HCT116 (cell line): ENCODE measurements around the gene PRLR. TPM values are rescaled to one million over a fixed set of nuclear protein-coding genes. Genes with fewer than 3 reads are reported as not detected.

Source experiments
- ATAC-seq: fragments of 200-7000 bp; cut with Tn5 transposase; 2 replicates; pipeline ENCODE4 v1.9.1; 2020; ENCODE audit warnings: mild to moderate bottlenecking, moderate library complexity
- BruUV-seq: library from RNA; stranded (reverse); fragments of 400-500 nt; replicated peaks from 2 replicates; lab custom pipeline; 2021; lab: Mats Ljungman, UMichigan
- CTCF ChIA-PET: fragments of 300-600 bp; sonication (Branson Sonifier 250); formaldehyde crosslinking; loops from one replicate; lab custom pipeline; 2021; ENCODE audit warnings: antibody characterized with exemption; lab: Charles Lee
- POLR2A ChIA-PET: fragments of 300-600, 350-600 bp; sonication (Branson Sonifier 250); formaldehyde crosslinking; loops from one replicate; lab custom pipeline; 2021; ENCODE audit warnings: antibody characterized with exemption; lab: Charles Lee
- RAD21 ChIA-PET, 2 experiments: fragments of 300-600 bp; sonication (Branson Sonifier 250); formaldehyde crosslinking; loops; one replicate each; lab custom pipeline; 2023; ENCODE audit warnings: low total read pairs in 2 of 2; ENCODE audit not compliant: uncharacterized antibody in 2 of 2, unreplicated experiment in 2 of 2, low non-redundant PET in 1 of 2; lab: Charles Lee
- DNase-seq: peaks from one replicate; pipeline ENCODE4 v3.0.0-alpha.2; 2010; ENCODE audit warnings: low read depth, low spot score
- H2AFZ ChIP-seq: fragments of 200-600 bp; shearing (Covaris generic), sonication (generic); 2 replicates; pipeline ENCODE4 v1.6.1; 2017; ENCODE audit warnings: low read depth, mixed run types, mixed read lengths, antibody characterized with exemption, low read length; ENCODE audit not compliant: poor library complexity, severe bottlenecking
- H3K27ac ChIP-seq: 2 replicates; pipeline ENCODE4 v1.5.1; 2012; ENCODE audit warnings: low read depth, low read length
- H3K27me3 ChIP-seq: fragments of 200-600 bp; sonication (generic); 2 replicates; pipeline ENCODE4 v1.6.1; 2016; ENCODE audit warnings: mixed run types, low read length, mixed read lengths; ENCODE audit not compliant: insufficient read depth
- H3K36me3 ChIP-seq, 2 experiments: fragments of 200-500 bp in 1 of 2; fragments of 200-600 bp in 1 of 2; sonication (Bioruptor generic) in 1 of 2; sonication (generic) in 1 of 2; 2 replicates each; pipeline versions ENCODE4 v1.5.1 to v1.6.1; 2014 to 2016; ENCODE audit warnings: low read length in 2 of 2, inconsistent platforms in 1 of 2, mixed read lengths in 1 of 2, mixed run types in 1 of 2; ENCODE audit not compliant: insufficient read depth in 2 of 2, control insufficient read depth in 1 of 2
- H3K4me1 ChIP-seq, 2 experiments: fragments of 200-600 bp in 1 of 2; sonication (generic) in 1 of 2; 2 replicates each; pipeline versions ENCODE4 v1.5.1 to v1.6.1; 2012 to 2017; ENCODE audit warnings: low read length in 2 of 2, inconsistent platforms in 1 of 2, mild to moderate bottlenecking in 1 of 2, mixed read lengths in 1 of 2, mixed run types in 1 of 2, moderate library complexity in 1 of 2; ENCODE audit not compliant: insufficient read depth in 2 of 2, control insufficient read depth in 1 of 2
- H3K4me2 ChIP-seq: fragments of 200-600 bp; sonication (generic); 2 replicates; pipeline ENCODE4 v1.6.1; 2017; ENCODE audit warnings: mixed run types, low read length, mixed read lengths
- H3K4me3 ChIP-seq, 2 experiments: fragments of 200-600 bp in 1 of 2; sonication (generic) in 1 of 2; replicated peaks in 1 of 2; 2 replicates each; pipeline ENCODE4 v1.5.1; 2011 to 2016; ENCODE audit warnings: low read length in 2 of 2, control low read depth in 1 of 2, low read depth in 1 of 2, mild to moderate bottlenecking in 1 of 2, mixed read lengths in 1 of 2, mixed run types in 1 of 2
- H3K79me2 ChIP-seq: fragments of 200-600 bp; sonication (generic); 2 replicates; pipeline ENCODE4 v1.6.1; 2017; ENCODE audit warnings: mild to moderate bottlenecking, mixed run types, low read length, moderate library complexity, mixed read lengths; ENCODE audit not compliant: insufficient read depth
- H3K9ac ChIP-seq: fragments of 200-600 bp; sonication (generic); 2 replicates; pipeline ENCODE4 v1.6.1; 2016; ENCODE audit warnings: low read length, mixed read lengths
- H3K9me2 ChIP-seq: fragments of 200-600 bp; sonication (generic), shearing (Covaris generic); 2 replicates; pipeline ENCODE4 v1.6.1; 2017; ENCODE audit warnings: mixed run types, mild to moderate bottlenecking, moderate library complexity; ENCODE audit not compliant: insufficient read depth
- H3K9me3 ChIP-seq, 2 experiments: fragments of 200-500 bp in 1 of 2; fragments of 200-600 bp in 1 of 2; sonication (Bioruptor generic) in 1 of 2; sonication (generic) in 1 of 2; 2 replicates each; pipeline ENCODE4 v1.6.1; 2014 to 2017; ENCODE audit warnings: low read length in 2 of 2, mixed read lengths in 2 of 2, inconsistent platforms in 1 of 2, low read depth in 1 of 2, mild to moderate bottlenecking in 1 of 2, mixed run types in 1 of 2, moderate library complexity in 1 of 2; ENCODE audit not compliant: control insufficient read depth in 1 of 2, insufficient read depth in 1 of 2
- H4K20me1 ChIP-seq: fragments of 200-600 bp; sonication (generic), shearing (Covaris generic); 2 replicates; pipeline ENCODE4 v1.6.1; 2017; ENCODE audit warnings: mixed run types, mild to moderate bottlenecking, moderate library complexity; ENCODE audit not compliant: insufficient read depth
- ATF3 ChIP-seq: IDR thresholded peaks from 2 replicates; pipeline ENCODE4 v1.6.1; 2012
- CBX3 ChIP-seq: IDR thresholded peaks from 2 replicates; pipeline ENCODE4 v1.6.1; 2012; ENCODE audit warnings: low read depth
- CEBPB ChIP-seq: IDR thresholded peaks from 2 replicates; pipeline ENCODE4 v1.6.1; 2012; ENCODE audit warnings: low read depth
- CTCF ChIP-seq, 3 experiments: fragments of 200-600 bp in 1 of 3; sonication (generic) in 1 of 3; IDR thresholded peaks in 2 of 3; conservative IDR thresholded peaks in 1 of 3; 2 replicates each; pipeline ENCODE4 v1.5.1; 2012 to 2017; ENCODE audit warnings: low read depth in 2 of 3, low read length in 2 of 3, antibody characterized with exemption in 1 of 3, borderline replicate concordance in 1 of 3, control low read depth in 1 of 3, mild to moderate bottlenecking in 1 of 3, mixed read lengths in 1 of 3, mixed run types in 1 of 3, moderate library complexity in 1 of 3; ENCODE audit not compliant: insufficient read depth in 1 of 3
- ELF1 ChIP-seq: IDR thresholded peaks from 2 replicates; pipeline ENCODE4 v1.6.1; 2012; ENCODE audit warnings: low read depth, borderline replicate concordance
- EZH2phosphoT487 ChIP-seq: fragments of 200-600 bp; IDR thresholded peaks from 2 replicates; pipeline ENCODE4 v1.6.1; 2018; ENCODE audit warnings: antibody characterized with exemption, borderline replicate concordance
- FOSL1 ChIP-seq: IDR thresholded peaks from 2 replicates; pipeline ENCODE4 v1.6.1; 2012; ENCODE audit warnings: low read depth
- JUND ChIP-seq: IDR thresholded peaks from 2 replicates; pipeline ENCODE4 v1.6.1; 2012
- MAX ChIP-seq: IDR thresholded peaks from 2 replicates; pipeline ENCODE4 v1.6.1; 2012
- POLR2AphosphoS5 ChIP-seq: IDR thresholded peaks from 2 replicates; pipeline ENCODE4 v1.6.1; 2011; ENCODE audit warnings: mild to moderate bottlenecking, low read depth, low read length, moderate library complexity
- REST ChIP-seq: IDR thresholded peaks from 2 replicates; pipeline ENCODE4 v1.6.1; 2012; ENCODE audit warnings: low read depth
- SP1 ChIP-seq: IDR thresholded peaks from 2 replicates; pipeline ENCODE4 v1.6.1; 2012; ENCODE audit warnings: low read depth
- YY1 ChIP-seq: IDR thresholded peaks from 2 replicates; pipeline ENCODE4 v1.6.1; 2011; ENCODE audit warnings: low read length, low read depth, moderate library complexity, mild to moderate bottlenecking; ENCODE audit not compliant: insufficient replicate concordance; ENCODE audit errors: extremely low read depth
- ZFX ChIP-seq: fragments of 450-650 bp; IDR thresholded peaks from 2 replicates; pipeline ENCODE4 v1.6.1; 2017
- intact Hi-C: fragments of 100-400 bp; cut with micrococcal nuclease; formaldehyde crosslinking; loops from 2 replicates; pipeline ENCODE4 v1.10.0; 2022
- total RNA-seq: library from RNA; stranded (reverse); gene quantifications from one replicate; pipeline ENCODE4 v1.2.1, GENCODE V29; 2021; ENCODE audit not compliant: unreplicated experiment

The PRLR gene
- total RNA-seq, 1 experiment from 2014 or later = 0.10 TPM

- no peak for TF ChIP-seq CTCF (IDR thresholded peaks at IDR 0.05 in 2 of 3, conservative IDR thresholded peaks at IDR 0.05 in 1 of 3; ENCODE audit: borderline replicate concordance in 1 of 3, insufficient read depth in 1 of 3, low read depth in 2 of 3, low read length in 2 of 3)
- TF ChIP-seq POLR2AphosphoS5 = no peak
- no peak for TF ChIP-seq EZH2phosphoT487
- no peak for TF ChIP-seq CBX3
Measured at GRCh38 chr5:35151146-35151920, 79.0 kb downstream of the PRLR start (continued).

- H3K36me3 ChIP-seq = no peaks in the 10 kb centered on the region
- intact Hi-C loops = no loop called here
- TF ChIP-seq ATF3 = no peak
- TF ChIP-seq SP1 = no peak
- TF ChIP-seq ELF1 = no peak
- no peak for TF ChIP-seq CTCF (IDR thresholded peaks at IDR 0.05 in 2 of 3, conservative IDR thresholded peaks at IDR 0.05 in 1 of 3; ENCODE audit: borderline replicate concordance in 1 of 3, insufficient read depth in 1 of 3, low read depth in 2 of 3, low read length in 2 of 3)
- no peak for TF ChIP-seq CBX3
- TF ChIP-seq CEBPB = no peak
- no peak for TF ChIP-seq MAX
- TF ChIP-seq REST = no peak
- TF ChIP-seq YY1 = no peak
- TF ChIP-seq POLR2AphosphoS5 = no peak
- no peak for TF ChIP-seq FOSL1
- TF ChIP-seq ZFX = no peak
- TF ChIP-seq JUND = no peak
- H3K4me2 ChIP-seq = no peak overlapping the region
- H3K9ac ChIP-seq = no peak overlapping the region
- ChIA-PET RAD21 (no interaction called here), POLR2A (no interaction called here), CTCF (no interaction called here)
- H3K4me3 ChIP-seq = no peak overlapping the region
- H3K9me3 ChIP-seq = no peaks in the 10 kb centered on the region
- peaks cover 12% of the 10 kb centered on the region; the same call in 1 of the 2 replicates for H3K27me3 ChIP-seq
- no peak overlapping the region for H3K27ac ChIP-seq
- no peak for ATAC-seq
- no peak overlapping the region for H2AFZ ChIP-seq
- BruUV-seq = no TSS peak
- H3K9me2 ChIP-seq = no peaks in the 10 kb centered on the region
- DNase-seq = no peak
- H3K79me2 ChIP-seq = no peaks in the 10 kb centered on the region
- no peaks in the 10 kb centered on the region for H4K20me1 ChIP-seq
- no peaks in the 10 kb centered on the region for H3K4me1 ChIP-seq
Measured at GRCh38 chr5:35149041-35149440, 81.2 kb downstream of the PRLR start.
